IPS DF 6.9 (cell line): ENCODE data around the gene GFOD2.

Source experiments
- DNase-seq: peaks from one replicate; pipeline ENCODE4 v3.0.0-alpha.2; 2013; ENCODE audit warnings: low read depth, low spot score
- H3K27ac ChIP-seq: one replicate; pipeline ENCODE4 v1.5.1; 2013; ENCODE audit warnings: low read length, control low read depth
- H3K27me3 ChIP-seq: 2 replicates; pipeline ENCODE4 v1.6.1; 2013; ENCODE audit warnings: mild to moderate bottlenecking, low read length; ENCODE audit not compliant: control insufficient read depth, insufficient read depth
- H3K36me3 ChIP-seq: 2 replicates; pipeline ENCODE4 v1.6.1; 2013; ENCODE audit warnings: low read length; ENCODE audit not compliant: control insufficient read depth, insufficient read depth
- H3K4me1 ChIP-seq: 2 replicates; pipeline ENCODE4 v1.6.1; 2013; ENCODE audit warnings: low read length; ENCODE audit not compliant: control insufficient read depth, insufficient read depth
- H3K4me3 ChIP-seq: 2 replicates; pipeline ENCODE4 v1.5.1; 2013; ENCODE audit warnings: mild to moderate bottlenecking, low read length
- H3K9me3 ChIP-seq: 2 replicates; pipeline ENCODE4 v1.6.1; 2013; ENCODE audit warnings: low read length, inconsistent platforms; ENCODE audit not compliant: control insufficient read depth, insufficient read depth
- WGBS: extraction: QIAGEN DNeasy Blood & Tissue Kit; methylation state at CpG from one replicate; pipeline ENCODE4 v1.1.7; 2013; ENCODE audit warnings: mixed read lengths, missing lambda C conversion rate; ENCODE audit not compliant: insufficient read length, insufficient coverage; 5-methylcytosine and 5-hydroxymethylcytosine counted together

GFOD2 gene

GRCh38 chr16:67679935-67680897, 38.9 kb downstream of the GFOD2 start:
- Histone ChIP-seq H3K27me3 (no peaks in the 10 kb centered on the region; the same call in 1 of the 2 replicates), H3K4me1 (peaks cover 2% of the 10 kb centered on the region; the same call in 1 of the 2 replicates), H3K9me3 (no peaks in the 10 kb centered on the region), H3K27ac (no peak overlapping the region), H3K4me3 (no peak overlapping the region), H3K36me3 (peaks cover 11% of the 10 kb centered on the region; the same call in 1 of the 2 replicates)
- no peak for DNase-seq
- WGBS, result no CpG with 5 or more reads among the region's 10 CpGs

GRCh38 chr16:67678354-67679023, 40.6 kb downstream of the GFOD2 start:
- WGBS, result no CpG with 5 or more reads among the region's 12 CpGs
- H3K36me3 ChIP-seq, result 0 out of 2 replicates have a peak, but pooled peaks cover 3% of the 10 kb centered on the region
- H3K27ac ChIP-seq, result no peak overlapping the region
- no peak overlapping the region for H3K4me3 ChIP-seq
- H3K4me1 ChIP-seq, result no peaks in the 10 kb centered on the region
- no peaks in the 10 kb centered on the region; the same call in 1 of the 2 replicates for H3K27me3 ChIP-seq
- DNase-seq, result no peak
- H3K9me3 ChIP-seq, result no peaks in the 10 kb centered on the region

- no peaks in the 10 kb centered on the region for H3K9me3 ChIP-seq
- H3K36me3 ChIP-seq, result no peaks in the 10 kb centered on the region
- DNase-seq, result no peak
- no peaks in the 10 kb centered on the region for H3K4me1 ChIP-seq
- WGBS, result no CpG with 5 or more reads among the region's 1 CpG
- H3K27me3 ChIP-seq, result no peaks in the 10 kb centered on the region; the same call in 1 of the 2 replicates
- no peak overlapping the region for H3K27ac ChIP-seq
- no peak overlapping the region for H3K4me3 ChIP-seq
These were observed 41.4 kb downstream of the GFOD2 start for GRCh38 chr16:67677712-67678111.

GRCh38 chr16:67676939-67677338, 42.2 kb downstream of the GFOD2 start:
- no CpG with 5 or more reads among the region's 8 CpGs for WGBS
- no peak overlapping the region for H3K27ac ChIP-seq

GRCh38 chr16:67676516-67676915, 42.6 kb downstream of the GFOD2 start:
- H3K27me3 ChIP-seq, result no peaks in the 10 kb centered on the region
- H3K4me1 ChIP-seq, result no peaks in the 10 kb centered on the region
- H3K27ac ChIP-seq, result no peak overlapping the region
- H3K36me3 ChIP-seq, result no peaks in the 10 kb centered on the region
- no peak overlapping the region for H3K4me3 ChIP-seq
- WGBS, result no CpG with 5 or more reads among the region's 4 CpGs
- DNase-seq, result no peak
- no peaks in the 10 kb centered on the region for H3K9me3 ChIP-seq

More at GRCh38 chr16:67676939-67677338, 42.2 kb downstream of the GFOD2 start:
- Histone ChIP-seq H3K4me1 (no peaks in the 10 kb centered on the region), H3K9me3 (no peaks in the 10 kb centered on the region), H3K27me3 (no peaks in the 10 kb centered on the region; the same call in 1 of the 2 replicates), H3K36me3 (no peaks in the 10 kb centered on the region), H3K4me3 (no peak overlapping the region)
- DNase-seq, result no peak

GRCh38 chr16:67675999-67676398, 43.1 kb downstream of the GFOD2 start:
- WGBS, result no CpG with 5 or more reads among the region's 7 CpGs
- no peak overlapping the region for H3K27ac ChIP-seq
- no peaks in the 10 kb centered on the region for H3K9me3 ChIP-seq
- H3K27me3 ChIP-seq, result no peaks in the 10 kb centered on the region
- no peaks in the 10 kb centered on the region for H3K36me3 ChIP-seq
- no peaks in the 10 kb centered on the region for H3K4me1 ChIP-seq
- no peak for DNase-seq
- H3K4me3 ChIP-seq, result no peak overlapping the region

GRCh38 chr16:67675579-67675935, 43.6 kb downstream of the GFOD2 start:
- Histone ChIP-seq H3K9me3 (no peaks in the 10 kb centered on the region), H3K4me3 (no peak overlapping the region), H3K36me3 (no peaks in the 10 kb centered on the region), H3K27me3 (no peaks in the 10 kb centered on the region), H3K27ac (no peak overlapping the region), H3K4me1 (no peaks in the 10 kb centered on the region)
- no peak for DNase-seq
- no CpG with 5 or more reads among the region's 17 CpGs for WGBS

- no CpG with 5 or more reads among the region's 28 CpGs for WGBS
- Histone ChIP-seq H3K36me3 (no peaks in the 10 kb centered on the region), H3K4me3 (no peak overlapping the region), H3K27me3 (no peaks in the 10 kb centered on the region), H3K9me3 (no peaks in the 10 kb centered on the region), H3K27ac (no peak overlapping the region), H3K4me1 (no peaks in the 10 kb centered on the region)
- no peak for DNase-seq
These were observed 44.1 kb downstream of the GFOD2 start for GRCh38 chr16:67674851-67675578.

GRCh38 chr16:67673712-67674580, 45.2 kb downstream of the GFOD2 start:
- Histone ChIP-seq H3K9me3 (no peaks in the 10 kb centered on the region), H3K4me3 (no peak overlapping the region), H3K36me3 (no peaks in the 10 kb centered on the region), H3K4me1 (no peaks in the 10 kb centered on the region), H3K27me3 (no peaks in the 10 kb centered on the region), H3K27ac (no peak overlapping the region)
- no CpG with 5 or more reads among the region's 21 CpGs for WGBS
- DNase-seq, result no peak
